IMR-90 (cell line): ENCODE measurements around the gene PDIA4.

Source experiments
- BHLHE40 ChIP-seq: fragments of 150-350 bp; IDR thresholded peaks from 2 replicates; pipeline ENCODE4 v1.6.1; 2016; ENCODE audit warnings: mild to moderate bottlenecking, low read depth, low read length
- CEBPB ChIP-seq: IDR thresholded peaks from 2 replicates; pipeline ENCODE4 v1.6.1; 2012; ENCODE audit warnings: low read depth, low read length, improper control_type of control experiment
- CHD1 ChIP-seq: IDR thresholded peaks from 2 replicates; pipeline ENCODE4 v1.6.1; 2012; ENCODE audit warnings: low read depth, low read length, improper control_type of control experiment
- CTCF ChIP-seq: conservative IDR thresholded peaks from 2 replicates; pipeline ENCODE4 v1.5.1; 2012; ENCODE audit warnings: mild to moderate bottlenecking, low read depth, low read length, improper control_type of control experiment
- ELK1 ChIP-seq: fragments of 150-350 bp; IDR thresholded peaks from 2 replicates; pipeline ENCODE4 v1.6.1; 2016; ENCODE audit warnings: low read depth, mild to moderate bottlenecking, low read length, moderate library complexity, borderline replicate concordance
- MAFK ChIP-seq: IDR thresholded peaks from 2 replicates; pipeline ENCODE4 v1.6.1; 2012; ENCODE audit warnings: low read depth, low read length, improper control_type of control experiment
- MAZ ChIP-seq: IDR thresholded peaks from 2 replicates; pipeline ENCODE4 v1.6.1; 2012; ENCODE audit warnings: low read depth, mild to moderate bottlenecking, low read length, improper control_type of control experiment, moderate library complexity, borderline replicate concordance
- MXI1 ChIP-seq: IDR thresholded peaks from 2 replicates; pipeline ENCODE4 v1.6.1; 2012; ENCODE audit warnings: low read depth, mild to moderate bottlenecking, low read length, moderate library complexity, borderline replicate concordance
- POLR2A ChIP-seq: IDR thresholded peaks from 2 replicates; pipeline ENCODE4 v1.6.1; 2012; ENCODE audit warnings: mild to moderate bottlenecking, low read depth, low read length
- RAD21 ChIP-seq: IDR thresholded peaks from 2 replicates; pipeline ENCODE4 v1.6.1; 2012; ENCODE audit warnings: low read length, improper control_type of control experiment
- RCOR1 ChIP-seq: IDR thresholded peaks from 2 replicates; pipeline ENCODE4 v1.6.1; 2012; ENCODE audit warnings: mild to moderate bottlenecking, low read length, improper control_type of control experiment; ENCODE audit not compliant: insufficient replicate concordance
- RFX5 ChIP-seq: IDR thresholded peaks from 2 replicates; pipeline ENCODE4 v1.8.0; 2012; ENCODE audit warnings: low read depth, mild to moderate bottlenecking, low read length, moderate library complexity
- TF ChIP-seq, protein P1 (sequence below): fragments of 150-350 bp; IDR thresholded peaks from 2 replicates; pipeline ENCODE4 v1.6.1; 2017; ENCODE audit warnings: mild to moderate bottlenecking, antibody characterized with exemption, low read length, low read depth

- no peak for TF ChIP-seq MXI1
- no peak for TF ChIP-seq CTCF
- TF ChIP-seq MAFK, result no peak
- no peak for TF ChIP-seq CEBPB
- no peak for TF ChIP-seq ELK1
- no peak for TF ChIP-seq BHLHE40
- TF ChIP-seq CHD1, result no peak
- TF ChIP-seq RAD21, result no peak
- no peak for TF ChIP-seq POLR2A
- TF ChIP-seq, protein P1, sequence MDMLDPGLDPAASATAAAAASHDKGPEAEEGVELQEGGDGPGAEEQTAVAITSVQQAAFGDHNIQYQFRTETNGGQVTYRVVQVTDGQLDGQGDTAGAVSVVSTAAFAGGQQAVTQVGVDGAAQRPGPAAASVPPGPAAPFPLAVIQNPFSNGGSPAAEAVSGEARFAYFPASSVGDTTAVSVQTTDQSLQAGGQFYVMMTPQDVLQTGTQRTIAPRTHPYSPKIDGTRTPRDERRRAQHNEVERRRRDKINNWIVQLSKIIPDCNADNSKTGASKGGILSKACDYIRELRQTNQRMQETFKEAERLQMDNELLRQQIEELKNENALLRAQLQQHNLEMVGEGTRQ, result no peak
- no peak for TF ChIP-seq RCOR1
- no peak for TF ChIP-seq MAZ
- TF ChIP-seq RFX5, result no peak
Observed at GRCh38 chr7:149053885-149054284, 25.6 kb upstream of the PDIA4 start.
